NCI-H1930 (cell line): ENCODE measurements around the gene ANKRD11.
"Not testable (repeated sequence)": the region's sequence is repeated elsewhere in the genome, so short reads cannot be mapped to it uniquely, and the experiment has no call there.

Experiments used
- DNase-seq, 2 experiments: peaks; one replicate each; lab custom pipeline; 2025; lab: John Stamatoyannopoulos, UW

Gene ANKRD11

DNA sequence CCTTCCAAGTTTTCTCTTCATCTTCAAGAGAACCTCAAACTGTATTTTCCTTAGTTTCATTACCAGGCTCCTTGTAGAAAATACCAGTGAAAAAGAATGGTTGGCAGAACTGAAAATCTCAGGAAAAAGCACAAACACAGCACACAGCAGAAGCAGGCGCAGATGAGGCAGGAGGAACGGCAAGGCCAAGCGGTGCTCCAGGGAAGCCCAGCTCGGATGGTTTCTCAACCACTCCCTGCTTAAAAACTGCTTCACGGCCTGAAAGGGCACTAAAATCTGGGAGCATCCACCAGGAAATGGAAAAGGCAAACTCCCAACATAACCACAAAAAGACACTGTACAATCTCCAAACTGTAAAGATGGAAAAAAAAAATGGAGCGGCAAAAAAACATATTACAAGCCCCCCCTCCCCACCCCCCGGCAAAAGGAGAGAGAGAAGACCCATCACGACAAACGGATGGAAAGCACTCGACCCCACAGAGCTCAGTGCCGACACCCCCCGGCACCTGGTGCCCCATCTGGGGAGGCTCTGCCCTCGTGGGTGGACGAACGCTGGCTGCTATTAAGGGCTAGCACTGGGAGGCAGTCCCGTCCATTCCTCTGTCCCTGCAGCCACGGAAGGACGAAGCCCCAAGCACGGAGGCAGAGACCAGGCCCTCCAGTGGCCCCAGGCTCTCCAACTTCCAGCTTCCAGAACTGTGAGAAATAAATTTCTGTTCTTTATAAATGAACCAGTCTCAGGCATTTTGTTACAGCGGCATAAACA is 145.3 kb downstream of the ANKRD11 start:
- DNase-seq, result no peak

DNA sequence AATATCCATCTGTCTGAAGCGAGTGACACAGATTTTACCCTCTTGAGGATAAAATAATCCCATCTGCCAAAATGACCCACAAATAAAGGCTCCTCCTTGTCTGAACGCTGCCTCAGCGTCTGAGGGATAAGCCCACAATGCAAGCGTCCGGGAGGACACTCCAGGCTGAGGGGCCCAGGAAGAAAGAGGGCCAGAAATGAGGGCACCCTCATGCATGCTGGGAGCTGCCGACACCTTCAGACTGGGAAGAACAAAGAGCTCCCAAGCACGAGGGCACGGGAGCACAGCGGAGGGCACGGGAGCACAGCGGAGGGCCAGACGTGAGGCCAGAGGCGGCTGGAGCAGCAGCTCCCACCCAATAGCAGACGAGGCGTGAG is 145.9 kb downstream of the ANKRD11 start:
- DNase-seq, result no peak

DNA sequence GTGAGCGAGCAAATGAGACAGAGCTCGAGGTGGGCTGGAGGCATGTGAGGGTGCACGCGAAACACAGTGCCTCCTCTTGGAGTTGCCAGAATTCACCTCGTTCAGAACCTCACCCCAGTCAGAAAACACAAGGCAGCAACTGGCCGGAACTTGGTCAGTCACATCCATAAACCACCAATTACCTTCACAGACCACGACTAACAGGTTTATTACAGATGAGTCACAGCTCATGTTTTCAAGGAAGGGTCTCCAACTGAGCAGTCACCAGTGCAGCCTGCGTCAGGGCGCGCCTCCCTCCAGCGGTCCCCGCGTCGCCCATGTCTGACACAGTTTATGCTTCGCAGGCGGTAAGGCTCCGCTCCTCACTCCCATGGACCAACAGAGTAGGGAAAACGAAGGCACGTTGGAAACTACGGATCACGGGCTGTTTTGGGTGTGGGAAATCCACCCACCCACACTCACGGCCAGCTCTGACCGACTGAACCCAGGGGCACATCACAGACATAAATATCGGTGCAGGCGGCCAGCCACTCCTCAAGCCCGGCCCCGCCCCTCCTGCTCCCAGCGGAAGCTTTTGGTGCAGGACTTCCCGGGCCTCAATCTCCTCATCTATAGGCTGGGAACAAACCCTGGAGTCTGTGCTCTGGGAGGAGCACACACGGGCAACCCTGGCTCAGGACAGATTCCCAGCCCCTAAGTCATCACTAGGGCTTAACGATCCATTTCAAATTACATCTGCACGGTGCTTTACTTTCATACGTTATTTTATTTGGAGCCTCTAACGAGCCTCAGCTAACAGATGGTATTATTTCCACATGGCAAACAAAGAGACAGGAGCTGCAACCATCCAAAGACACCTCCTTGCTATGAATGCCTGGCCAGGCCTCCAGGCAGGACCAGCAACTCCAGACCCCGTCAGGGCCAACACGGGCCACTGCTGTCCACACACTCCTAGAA is 146.6 kb downstream of the ANKRD11 start:
- DNase-seq, result no peak

DNA sequence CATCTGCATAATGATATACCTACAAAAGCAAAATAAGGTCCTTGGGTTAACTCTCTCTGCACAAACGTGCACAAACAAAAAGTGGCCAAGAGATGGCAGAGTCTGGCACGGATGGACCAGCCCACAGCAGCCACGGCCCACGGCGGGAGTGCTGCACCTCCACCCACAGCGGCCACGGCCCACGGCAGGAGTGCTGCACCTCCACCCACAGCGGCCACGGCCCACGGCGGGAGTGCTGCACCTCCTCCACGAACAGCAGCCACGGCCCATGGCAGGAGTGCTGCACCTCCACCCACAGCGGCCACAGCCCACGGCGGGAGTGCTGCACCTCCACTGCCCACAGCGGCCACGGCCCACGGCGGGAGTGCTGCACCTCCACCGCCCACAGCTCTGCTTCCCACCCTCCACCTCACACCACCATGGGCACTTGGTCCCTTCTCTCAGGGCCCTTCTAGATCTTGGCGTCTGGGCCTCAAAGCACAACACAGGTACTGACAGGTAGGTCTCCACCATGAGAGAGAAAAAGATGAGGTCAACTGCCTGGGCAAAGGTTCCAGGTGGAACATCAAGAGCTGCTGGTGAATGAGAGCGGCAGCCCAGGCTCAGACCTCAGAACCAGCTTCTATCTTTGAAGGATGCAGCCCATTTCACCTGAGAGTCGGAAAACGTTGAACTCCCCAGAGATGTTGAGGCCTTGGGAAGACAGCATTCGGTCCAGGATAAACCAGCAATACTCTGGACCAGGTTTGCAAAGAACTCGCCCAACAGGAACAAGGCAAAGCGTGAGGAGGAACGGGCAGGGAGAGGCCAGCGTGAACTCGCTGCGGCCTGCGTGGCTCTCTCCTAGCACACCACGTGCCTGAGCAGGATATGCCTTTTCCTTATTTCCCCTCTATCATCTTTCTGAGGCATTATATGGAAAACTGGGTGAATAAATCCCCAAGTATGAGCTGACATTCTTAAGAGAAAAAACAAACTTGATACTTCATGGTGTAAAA is 148.4 kb downstream of the ANKRD11 start:
- no peak for DNase-seq

DNA sequence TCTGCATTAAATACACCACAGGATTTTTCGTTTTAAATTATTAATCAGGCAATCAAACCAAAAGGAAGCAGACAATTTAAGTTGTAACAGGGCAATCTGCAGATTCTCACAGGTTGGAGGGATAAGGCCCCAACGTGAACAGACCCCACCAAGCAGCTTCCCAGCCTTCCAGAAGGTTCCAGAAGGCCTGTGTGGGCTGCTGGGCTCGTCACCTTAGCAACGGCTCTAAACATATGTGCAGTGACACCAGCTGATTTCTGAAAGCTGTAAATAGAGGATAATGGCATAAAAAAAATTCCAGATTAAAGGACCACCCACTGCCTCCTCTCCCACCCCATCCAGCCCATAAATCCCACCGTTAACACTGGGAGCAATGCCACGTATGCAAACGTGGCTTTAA is 149.1 kb downstream of the ANKRD11 start:
- DNase-seq, result no peak

DNA sequence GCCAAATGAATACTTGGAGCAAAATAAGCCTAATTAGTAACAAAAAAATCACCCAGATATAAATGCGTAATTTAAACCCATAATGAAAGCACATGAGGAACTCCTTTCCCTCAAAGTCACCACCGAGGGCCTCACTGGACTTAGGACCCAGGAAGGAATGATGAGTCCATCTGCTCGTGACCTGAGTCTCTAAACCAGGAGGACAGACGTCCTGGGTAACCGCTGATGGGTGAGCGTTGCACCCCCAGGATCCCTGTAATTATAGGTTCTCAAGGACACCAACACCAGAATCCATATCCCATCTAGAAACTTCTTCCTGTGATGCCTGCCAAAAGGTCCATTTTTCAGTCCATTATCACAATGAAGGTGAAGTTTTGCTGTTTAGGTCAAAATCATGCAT is 151.5 kb downstream of the ANKRD11 start:
- no peak for DNase-seq

DNA sequence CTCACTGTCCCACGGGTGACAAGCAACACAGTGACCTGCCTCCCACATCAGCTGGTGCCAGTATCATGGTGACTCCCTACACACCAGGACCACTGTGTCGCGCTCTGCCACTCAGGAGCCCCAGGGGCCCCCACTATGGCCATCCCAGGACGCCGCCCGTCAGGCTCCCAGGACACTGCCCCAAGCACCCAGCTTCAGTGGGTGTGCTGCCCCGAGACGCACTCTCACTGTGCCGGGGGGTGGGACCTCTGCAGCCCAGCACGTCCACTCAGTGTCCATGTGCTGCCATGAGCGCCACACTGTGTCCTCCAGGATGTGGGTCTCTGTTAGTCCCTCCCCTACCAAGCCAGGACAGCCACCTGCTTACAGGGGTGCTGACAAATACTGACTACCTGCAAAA is 152.4 kb downstream of the ANKRD11 start:
- no peak for DNase-seq

DNA sequence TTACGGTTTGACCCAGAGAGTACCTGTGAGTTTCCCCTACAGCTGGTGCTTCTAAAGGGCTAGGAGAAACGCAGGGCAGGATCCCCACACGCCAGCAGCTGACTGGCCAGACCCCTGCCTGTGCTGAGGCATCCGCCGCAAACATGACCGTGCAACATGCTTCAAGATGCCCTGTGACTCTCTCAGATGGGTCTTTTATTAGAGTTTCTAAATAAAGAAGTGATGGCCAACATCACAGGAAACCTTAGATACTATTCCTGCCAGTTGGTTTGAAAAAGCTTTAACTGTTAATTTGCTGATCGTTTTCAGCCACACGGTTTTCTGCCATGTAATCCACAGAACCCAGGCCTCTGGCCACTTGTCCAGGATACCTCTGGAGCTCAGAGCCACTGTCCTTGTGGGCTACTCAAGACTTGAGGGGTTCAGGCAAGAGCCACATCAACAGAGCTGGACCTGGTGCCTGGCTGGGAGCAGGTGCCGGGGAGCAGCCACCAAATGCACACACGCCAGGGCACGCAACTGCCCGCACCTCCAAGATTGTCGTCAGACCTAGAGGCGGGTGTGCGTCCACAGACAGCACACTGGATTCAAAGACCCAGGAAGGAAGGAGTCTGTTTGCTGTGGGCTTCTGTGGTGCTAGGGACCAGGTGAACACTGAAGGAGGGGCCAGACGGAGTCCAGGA is 154.4 kb downstream of the ANKRD11 start:
- no peak for DNase-seq

DNA sequence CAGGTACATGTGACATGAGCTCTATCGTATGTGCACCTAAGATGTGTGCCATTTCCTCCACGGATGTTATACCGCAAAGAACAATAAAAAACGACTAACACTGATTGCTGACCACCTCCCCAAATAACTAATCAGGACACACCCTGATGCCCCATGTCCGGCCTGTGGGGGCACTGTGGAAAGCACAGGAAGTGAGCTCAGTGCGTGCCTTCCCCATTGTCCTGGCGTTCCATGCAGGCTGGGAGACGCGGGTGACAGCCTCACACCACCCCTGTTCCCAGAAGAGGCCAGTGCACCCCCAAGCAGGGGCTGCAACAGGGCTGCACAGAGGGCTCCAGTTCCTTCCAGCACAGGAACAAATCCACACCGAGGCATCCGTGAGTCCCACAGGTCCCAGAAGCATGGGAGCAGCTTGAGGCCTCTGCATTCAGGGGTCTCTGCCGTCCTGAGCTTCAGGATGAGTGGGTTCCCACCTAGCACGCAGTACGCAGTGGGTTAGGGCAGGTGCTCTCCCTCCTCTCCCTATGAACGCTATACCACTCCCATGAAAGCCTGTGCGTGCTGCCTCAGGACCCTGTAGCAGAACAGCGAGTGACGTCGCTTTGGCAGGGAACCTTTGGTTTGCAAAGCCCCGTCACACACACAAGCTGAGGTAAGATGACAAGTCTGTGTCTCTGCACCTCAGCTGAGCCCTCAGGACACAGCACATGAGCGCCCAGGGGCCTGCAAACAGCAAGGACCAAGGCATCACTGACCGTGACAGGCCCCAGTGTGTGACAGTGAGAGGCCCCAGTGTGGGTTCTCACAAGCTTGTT is 155.2 kb downstream of the ANKRD11 start:
- DNase-seq, result no peak

DNA sequence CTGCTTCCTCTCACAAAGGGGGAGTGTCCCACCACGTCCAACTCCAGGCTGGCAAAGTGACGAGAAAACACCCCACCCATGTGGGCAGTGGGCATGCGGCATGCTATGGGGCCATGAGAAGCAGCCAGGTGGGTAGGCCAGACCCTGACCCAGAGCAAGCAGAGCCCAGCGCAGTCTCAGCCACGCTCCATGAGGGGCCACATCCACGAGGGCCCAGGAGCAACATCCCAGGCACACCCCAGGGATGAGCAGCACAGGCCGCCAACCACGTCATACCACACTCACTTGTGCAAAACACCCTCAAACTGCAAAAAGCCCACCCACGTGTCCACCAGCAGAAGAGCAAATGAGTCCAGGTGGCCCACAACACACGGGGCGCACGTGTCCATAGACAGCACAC is 155.9 kb downstream of the ANKRD11 start:
- no peak for DNase-seq

DNA sequence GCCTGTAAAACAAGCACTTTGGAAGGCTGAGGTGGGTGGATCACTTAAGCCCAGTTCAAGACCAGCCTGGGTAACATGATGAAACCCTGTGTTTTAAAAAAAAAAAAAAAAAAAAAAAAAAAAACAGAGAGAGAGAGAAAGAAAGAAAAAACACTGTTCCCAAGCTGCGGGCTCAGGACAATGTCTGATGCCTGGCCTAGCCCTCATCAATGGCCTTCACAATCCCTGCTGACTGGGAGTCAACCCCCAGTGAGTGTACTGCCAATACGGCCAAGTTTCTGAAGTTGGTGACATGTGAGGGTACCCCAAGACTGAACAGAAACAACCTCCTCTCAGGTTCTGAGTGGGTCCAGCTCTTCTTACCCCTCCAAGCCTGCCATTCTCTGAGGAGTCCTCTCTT is 156.3 kb downstream of the ANKRD11 start:
- DNase-seq, result no peak

DNA sequence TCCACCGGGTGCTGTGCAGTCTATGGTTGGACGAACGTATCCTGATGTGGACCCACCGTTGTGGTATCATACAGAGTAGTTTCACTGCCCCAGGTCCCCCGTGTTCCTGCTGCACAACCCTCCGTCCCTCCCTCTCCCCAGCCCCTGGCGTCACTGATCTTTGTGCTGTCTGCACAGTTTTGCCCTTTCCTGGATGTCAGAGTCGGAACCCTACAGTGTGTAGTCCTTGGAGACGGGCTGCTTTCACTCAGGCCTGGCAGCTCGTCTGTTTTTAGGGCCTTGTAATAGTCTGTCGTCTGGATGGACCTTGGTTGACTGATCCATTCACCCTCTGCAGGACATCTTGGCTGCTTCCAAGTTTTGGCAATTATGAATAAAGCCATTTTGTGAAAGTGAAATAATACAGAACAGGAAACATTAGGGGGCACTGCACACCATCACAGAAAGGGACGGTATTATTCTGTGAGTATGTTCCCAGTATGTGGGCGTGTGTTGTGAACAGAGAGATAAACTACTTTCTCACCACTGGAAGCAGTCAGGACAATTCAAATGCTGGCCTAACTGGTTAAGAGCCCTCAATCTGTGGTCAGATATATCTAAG is 156.9 kb downstream of the ANKRD11 start:
- not testable (repeated sequence) for DNase-seq

DNA sequence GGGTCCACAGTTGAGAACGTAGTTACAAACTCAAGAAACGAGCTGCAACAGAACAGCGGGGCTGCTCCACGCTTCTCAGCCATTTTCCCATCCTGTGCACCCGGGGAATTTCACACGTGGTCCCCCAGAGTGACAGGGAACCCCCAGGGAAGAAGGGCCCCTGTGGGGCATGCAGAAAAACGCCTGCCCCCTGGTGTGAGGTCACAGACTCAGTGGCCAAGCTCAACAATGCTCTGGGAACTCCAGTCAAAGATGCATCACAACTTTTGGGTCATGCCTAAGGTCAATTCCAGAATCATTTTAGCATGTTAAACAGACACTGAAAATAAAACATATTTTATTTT is 157.5 kb downstream of the ANKRD11 start:
- no peak for DNase-seq

DNA sequence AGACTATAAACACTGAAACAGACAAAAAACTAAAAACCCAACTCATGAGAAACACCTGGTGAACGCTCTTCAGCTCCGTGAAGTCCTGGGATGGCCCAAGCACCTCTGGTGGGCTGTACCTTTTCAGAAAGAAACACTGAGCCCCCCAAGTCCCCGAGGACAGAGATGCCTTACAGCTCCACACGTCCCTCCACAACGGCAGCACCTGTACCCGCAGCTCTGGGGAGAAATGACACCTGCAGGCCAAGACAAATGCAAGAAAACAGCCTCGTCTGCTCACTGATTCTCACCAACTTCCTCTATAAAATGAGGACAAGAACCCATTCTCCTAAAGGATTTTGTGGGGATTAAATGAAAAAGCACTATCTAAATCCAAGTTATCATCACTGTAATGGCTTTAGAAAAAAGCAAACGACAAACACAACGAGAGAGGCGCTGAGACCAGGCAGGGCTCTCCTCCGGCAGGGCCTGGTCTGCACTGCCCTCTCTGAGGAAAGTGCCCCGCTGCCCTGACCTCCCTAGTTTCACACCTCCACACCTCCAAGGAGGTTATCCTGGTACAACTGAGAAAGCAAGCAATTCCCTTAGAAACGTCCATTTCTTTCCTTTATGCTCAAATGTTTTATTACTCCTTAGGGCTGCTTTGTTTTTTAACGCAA is 158.0 kb downstream of the ANKRD11 start:
- no peak for DNase-seq

DNA sequence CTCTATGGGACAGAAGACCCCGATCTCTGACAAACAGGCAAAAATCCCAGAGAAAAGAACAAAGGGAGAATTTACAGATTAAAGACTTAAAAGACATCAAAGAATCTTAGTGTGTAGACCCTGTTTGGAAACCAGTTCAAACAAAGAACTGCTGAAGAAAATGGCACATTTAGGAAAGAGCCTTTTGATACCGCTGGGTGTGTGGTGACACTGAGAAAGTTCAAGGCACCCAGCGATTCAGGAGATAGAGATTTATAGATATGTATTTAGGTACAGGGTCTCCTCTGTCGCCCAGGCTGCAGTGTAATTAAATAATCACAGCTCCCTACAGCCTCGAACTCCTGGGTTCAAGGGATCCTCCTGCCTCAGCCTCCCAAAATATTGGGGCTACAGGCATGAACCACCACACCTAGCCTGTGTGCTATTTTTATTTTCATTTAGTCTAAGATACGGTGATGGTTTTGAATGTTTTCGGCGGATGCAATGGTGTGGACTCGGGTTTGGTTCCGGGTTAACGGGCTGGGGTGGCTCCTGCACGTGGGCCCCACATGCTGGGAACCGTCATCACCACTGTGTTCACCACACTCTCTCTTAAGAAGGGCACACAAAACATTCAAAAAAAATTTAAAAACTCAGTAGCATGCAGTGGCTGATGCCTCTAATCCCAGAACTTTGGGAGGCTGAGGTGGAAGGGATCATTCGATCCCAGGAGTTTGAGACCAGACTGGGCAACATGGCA is 158.8 kb downstream of the ANKRD11 start:
- DNase-seq, result no peak

DNA sequence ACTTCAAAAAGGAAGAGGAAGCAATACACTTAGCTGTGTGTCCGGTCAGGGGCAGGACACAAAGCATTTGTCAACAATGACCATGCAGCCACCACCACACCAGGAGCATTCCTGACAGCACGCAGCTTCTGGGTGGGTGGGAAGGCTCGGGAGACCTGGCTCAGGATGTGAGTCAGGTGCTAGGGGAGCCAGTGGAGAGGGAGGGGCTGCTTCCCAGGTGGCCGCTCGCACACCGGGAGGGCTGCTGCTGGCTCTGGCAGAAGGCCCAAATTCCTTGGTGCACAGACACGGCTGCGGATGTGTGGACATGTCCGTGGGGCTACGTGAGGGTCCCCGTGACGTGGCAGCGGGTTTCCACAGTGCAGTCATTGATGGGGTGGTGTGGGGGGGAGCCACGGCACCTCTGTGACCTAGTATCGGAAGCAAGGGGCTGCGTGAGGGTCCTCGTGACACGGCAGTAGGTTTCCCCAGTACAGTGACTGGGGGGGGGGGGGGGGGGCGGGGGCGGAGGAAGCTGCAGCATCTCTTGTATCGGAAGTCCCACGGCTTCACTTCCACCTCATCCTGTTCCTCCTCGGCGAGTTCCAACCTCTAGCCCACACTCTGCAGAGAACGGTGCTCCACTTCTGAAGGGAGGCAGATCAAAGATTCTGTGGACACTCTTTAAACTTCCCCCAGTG is 160.0 kb downstream of the ANKRD11 start:
- no peak for DNase-seq

DNA sequence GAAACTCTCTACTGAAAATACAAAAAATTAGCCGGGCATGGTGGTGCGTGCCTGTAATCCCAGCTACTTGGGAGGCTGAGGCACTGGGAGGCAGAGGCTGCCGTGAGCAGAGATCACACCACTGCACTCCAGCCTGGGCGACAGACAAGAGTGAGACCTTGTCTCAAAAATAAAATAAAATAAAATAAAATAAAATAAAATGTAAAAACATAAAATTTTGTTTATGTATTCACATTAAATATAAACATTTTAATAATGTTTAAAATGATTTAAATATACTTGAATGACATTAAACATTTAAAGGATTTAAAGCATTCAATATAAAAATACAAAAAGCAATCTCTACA is 160.6 kb downstream of the ANKRD11 start:
- DNase-seq, result not testable (repeated sequence)
